Trophoblast cell (in vitro differentiated cells and primary cell): ENCODE data around the gene EVI2B.

Experiments
- DNase-seq, 2 donors: peaks; one replicate each; pipeline ENCODE4 v3.0.0-alpha.2; 2016
- H2AFZ ChIP-seq: 2 replicates; pipeline ENCODE4 v1.6.1; 2013; ENCODE audit warnings: low read length, moderate library complexity, mild to moderate bottlenecking; ENCODE audit not compliant: insufficient read depth, poor library complexity
- H2AK5ac ChIP-seq: 2 replicates; pipeline ENCODE4 v1.6.1; 2013; ENCODE audit warnings: mild to moderate bottlenecking, low read length
- H2BK120ac ChIP-seq: 2 replicates; pipeline ENCODE4 v1.6.1; 2013; ENCODE audit warnings: low read length, mild to moderate bottlenecking, moderate library complexity; ENCODE audit not compliant: insufficient read depth, poor library complexity
- H2BK12ac ChIP-seq: 2 replicates; pipeline ENCODE4 v1.6.1; 2013; ENCODE audit warnings: mild to moderate bottlenecking, low read length, moderate library complexity
- H2BK5ac ChIP-seq: 2 replicates; pipeline ENCODE4 v1.6.1; 2013; ENCODE audit warnings: low read length, low read depth, moderate library complexity, mild to moderate bottlenecking; ENCODE audit not compliant: poor library complexity
- H3K14ac ChIP-seq: 2 replicates; pipeline ENCODE4 v1.6.1; 2013; ENCODE audit warnings: mild to moderate bottlenecking, low read length
- H3K18ac ChIP-seq: 2 replicates; pipeline ENCODE4 v1.6.1; 2013; ENCODE audit warnings: mild to moderate bottlenecking, low read length
- H3K23ac ChIP-seq: 2 replicates; pipeline ENCODE4 v1.6.1; 2013; ENCODE audit warnings: low read length
- H3K27ac ChIP-seq: 2 replicates; pipeline ENCODE4 v1.5.1; 2013; ENCODE audit warnings: low read depth, mild to moderate bottlenecking, inconsistent platforms, low read length, moderate library complexity
- H3K27me3 ChIP-seq: 2 replicates; pipeline ENCODE4 v1.6.1; 2013; ENCODE audit warnings: inconsistent platforms, mild to moderate bottlenecking, low read length, moderate library complexity; ENCODE audit not compliant: insufficient read depth
- H3K36me3 ChIP-seq, 2 experiments: 1 replicate in 1 of 2; 2 replicates in 1 of 2; pipeline ENCODE4 v1.6.1; 2013; ENCODE audit warnings: low read length in 2 of 2, mild to moderate bottlenecking in 2 of 2, moderate library complexity in 1 of 2; ENCODE audit not compliant: insufficient read depth in 2 of 2, control insufficient read depth in 1 of 2
- H3K4ac ChIP-seq: 2 replicates; pipeline ENCODE4 v1.6.1; 2013; ENCODE audit warnings: low read depth, mild to moderate bottlenecking, low read length, moderate library complexity
- H3K4me1 ChIP-seq, 2 experiments: 1 replicate in 1 of 2; 2 replicates in 1 of 2; pipeline ENCODE4 v1.6.1; 2013; ENCODE audit warnings: low read length in 2 of 2, mild to moderate bottlenecking in 2 of 2, moderate library complexity in 1 of 2; ENCODE audit not compliant: insufficient read depth in 2 of 2, control insufficient read depth in 1 of 2
- H3K4me2 ChIP-seq: 2 replicates; pipeline ENCODE4 v1.6.1; 2013; ENCODE audit warnings: inconsistent platforms, mild to moderate bottlenecking, low read length, moderate library complexity
- H3K4me3 ChIP-seq: 2 replicates; pipeline ENCODE4 v1.5.1; 2013; ENCODE audit warnings: mild to moderate bottlenecking, low read depth, low read length, inconsistent platforms
- H3K79me1 ChIP-seq: one replicate; pipeline ENCODE4 v1.6.1; 2013; ENCODE audit warnings: low read length
- H3K79me2 ChIP-seq: 2 replicates; pipeline ENCODE4 v1.6.1; 2013; ENCODE audit warnings: low read length, mild to moderate bottlenecking; ENCODE audit not compliant: control insufficient read depth, insufficient read depth, poor library complexity
- H3K9ac ChIP-seq: 2 replicates; pipeline ENCODE4 v1.6.1; 2013; ENCODE audit warnings: mild to moderate bottlenecking, low read length
- H3K9me3 ChIP-seq: 2 replicates; pipeline ENCODE4 v1.6.1; 2013; ENCODE audit warnings: low read depth, mild to moderate bottlenecking, control low read depth, inconsistent platforms, low read length; ENCODE audit not compliant: insufficient read depth
- H4K12ac ChIP-seq: 2 replicates; pipeline ENCODE4 v1.6.1; 2013; ENCODE audit warnings: low read depth, mild to moderate bottlenecking, low read length, moderate library complexity
- H4K8ac ChIP-seq: 2 replicates; pipeline ENCODE4 v1.6.1; 2013; ENCODE audit warnings: low read depth, mild to moderate bottlenecking, low read length, moderate library complexity
- H4K91ac ChIP-seq: one replicate; pipeline ENCODE4 v1.6.1; 2013; ENCODE audit warnings: low read depth, mild to moderate bottlenecking, low read length, moderate library complexity
- WGBS: extraction: QIAGEN DNeasy Blood & Tissue Kit; methylation state at CpG from one replicate; pipeline ENCODE4 v1.1.7; 2013; ENCODE audit warnings: missing lambda C conversion rate; ENCODE audit not compliant: insufficient read length, insufficient coverage; ENCODE audit errors: extremely low coverage; 5-methylcytosine and 5-hydroxymethylcytosine counted together

EVI2B gene

DNA sequence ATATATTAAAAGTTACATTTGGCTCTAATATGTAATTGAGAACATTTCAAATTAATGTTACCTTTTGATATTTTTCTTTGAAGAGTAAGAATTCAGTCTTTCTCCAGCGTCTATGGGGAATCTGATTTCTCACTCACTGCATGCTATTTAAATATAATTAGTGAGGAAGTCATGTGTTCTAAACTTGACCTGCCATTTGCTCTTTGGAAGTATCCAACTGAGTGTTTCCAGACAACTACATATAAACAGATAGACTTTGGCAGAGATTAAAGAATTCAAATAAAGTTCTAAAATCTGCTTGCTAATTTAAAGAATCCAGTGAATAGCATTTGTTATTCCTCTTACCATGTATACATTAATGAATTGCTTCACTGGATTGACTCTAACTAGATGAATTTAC, 40.3 kb downstream of the EVI2B start:
- Histone ChIP-seq H2BK5ac (no peak overlapping the region), H3K9ac (no peak overlapping the region), H4K8ac (no peak overlapping the region), H3K27ac (no peak overlapping the region), H2BK12ac (no peak overlapping the region), H3K14ac (no peak overlapping the region), H3K4me1 (peaks cover 0 to 9% of the 10 kb centered on the region in 2 experiments), H2BK120ac (no peak overlapping the region), H3K79me1 (no peaks in the 10 kb centered on the region), H3K18ac (no peak overlapping the region), H3K4me2 (no peak overlapping the region), H3K79me2 (no peaks in the 10 kb centered on the region), H3K4ac (no peak overlapping the region), H3K27me3 (no peaks in the 10 kb centered on the region), H3K4me3 (no peak overlapping the region), H4K91ac (no peak overlapping the region), H4K12ac (no peak overlapping the region), H3K36me3 (peaks cover 4 to 10% of the 10 kb centered on the region in 2 experiments), H3K9me3 (no peaks in the 10 kb centered on the region), H2AK5ac (no peak overlapping the region), H2AFZ (no peak overlapping the region), H3K23ac (no peak overlapping the region)
- no peak for DNase-seq
- WGBS: no CpG with 5 or more reads among the region's 1 CpG

DNA sequence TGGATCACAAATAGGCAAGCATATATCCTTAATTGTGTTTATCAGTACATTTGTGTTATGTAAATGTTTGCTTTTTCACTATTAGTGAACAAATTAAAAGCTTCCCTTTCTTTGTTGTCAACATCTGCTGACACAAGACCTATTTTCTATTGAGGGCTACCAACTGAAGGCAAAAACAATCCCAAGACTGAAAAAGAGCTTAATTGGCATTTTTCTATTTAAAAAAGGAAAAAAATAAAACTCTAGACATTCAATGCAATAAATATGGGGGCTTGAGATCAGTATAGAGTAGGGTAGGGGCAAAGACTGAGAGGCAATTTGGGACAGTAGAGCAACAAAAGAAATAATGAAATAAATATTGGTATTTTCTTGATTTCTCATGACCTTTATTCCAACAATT, 41.1 kb downstream of the EVI2B start:
- no peak for DNase-seq
- H2AFZ ChIP-seq: no peak overlapping the region
- peaks cover 4 to 9% of the 10 kb centered on the region in 2 experiments for H3K36me3 ChIP-seq
- H4K8ac ChIP-seq: no peak overlapping the region
- no peak overlapping the region for H3K4ac ChIP-seq
- H3K23ac ChIP-seq: no peak overlapping the region
- H2BK120ac ChIP-seq: no peak overlapping the region
- no peak overlapping the region for H2BK12ac ChIP-seq
- no peaks in the 10 kb centered on the region for H3K9me3 ChIP-seq
- no peak overlapping the region for H3K14ac ChIP-seq
- H3K4me3 ChIP-seq: no peak overlapping the region
- peaks cover 0 to 12% of the 10 kb centered on the region in 2 experiments for H3K4me1 ChIP-seq
- no peaks in the 10 kb centered on the region for H3K27me3 ChIP-seq
- H4K12ac ChIP-seq: no peak overlapping the region
- H3K79me2 ChIP-seq: no peaks in the 10 kb centered on the region
- H3K18ac ChIP-seq: no peak overlapping the region
- no peak overlapping the region for H3K4me2 ChIP-seq
- H2BK5ac ChIP-seq: no peak overlapping the region
- no peaks in the 10 kb centered on the region for H3K79me1 ChIP-seq
- no peak overlapping the region for H2AK5ac ChIP-seq
- H3K27ac ChIP-seq: no peak overlapping the region
- no peak overlapping the region for H4K91ac ChIP-seq
- H3K9ac ChIP-seq: no peak overlapping the region

DNA sequence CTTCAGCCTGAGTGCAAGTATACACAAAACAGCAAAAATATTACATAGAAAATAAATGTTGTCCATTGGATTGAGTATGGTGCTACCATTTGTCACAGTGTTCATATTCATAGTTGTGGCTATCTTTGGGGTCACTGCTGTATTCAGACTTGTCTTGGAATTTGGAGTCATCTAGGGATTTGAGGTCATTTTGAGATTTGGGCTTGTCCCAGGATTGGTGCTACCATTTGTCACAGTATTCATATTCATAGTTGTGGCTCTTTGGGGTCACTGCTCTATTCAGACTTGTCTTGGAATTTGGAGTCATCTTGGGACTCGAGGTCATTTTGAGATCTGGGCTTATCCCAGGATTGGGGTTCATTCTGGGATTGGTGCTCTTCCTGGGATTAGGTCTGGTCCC, 41.6 kb downstream of the EVI2B start:
- Histone ChIP-seq H3K4me2 (no peak overlapping the region), H3K4me3 (no peak overlapping the region), H2BK5ac (no peak overlapping the region), H3K18ac (no peak overlapping the region), H4K12ac (no peak overlapping the region), H3K4me1 (peaks cover 0 to 12% of the 10 kb centered on the region in 2 experiments), H3K9ac (no peak overlapping the region), H3K79me2 (no peaks in the 10 kb centered on the region), H3K4ac (no peak overlapping the region), H3K36me3 (peaks cover 4% of the 10 kb centered on the region in 2 experiments), H3K9me3 (no peaks in the 10 kb centered on the region), H2BK12ac (no peak overlapping the region), H4K91ac (no peak overlapping the region), H4K8ac (no peak overlapping the region), H3K79me1 (no peaks in the 10 kb centered on the region), H3K14ac (no peak overlapping the region), H2BK120ac (no peak overlapping the region), H2AK5ac (no peak overlapping the region), H3K23ac (no peak overlapping the region), H3K27me3 (no peaks in the 10 kb centered on the region), H3K27ac (no peak overlapping the region), H2AFZ (no peak overlapping the region)
- DNase-seq: no peak
- no CpG with 5 or more reads among the region's 1 CpG for WGBS

DNA sequence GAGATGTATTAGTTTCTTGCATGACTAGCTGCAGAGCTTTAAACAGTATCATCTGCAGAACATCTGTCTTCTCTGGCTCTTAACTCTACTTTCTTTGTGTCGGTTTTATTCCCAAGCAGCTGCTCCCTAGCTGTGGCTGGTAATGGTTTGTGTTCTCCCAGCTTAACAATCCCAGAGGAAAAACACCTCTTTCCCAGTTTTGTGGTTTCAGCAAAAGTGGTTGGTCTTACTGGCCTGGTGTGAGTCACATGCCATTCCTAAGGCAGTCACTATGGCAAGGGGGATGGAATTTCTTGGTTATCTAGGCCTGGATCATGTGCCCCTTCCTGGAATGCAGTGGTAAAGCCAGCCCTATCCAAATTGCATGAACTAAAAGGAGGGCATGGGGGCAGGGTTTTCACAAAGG, 44.3 kb downstream of the EVI2B start:
- Histone ChIP-seq H3K14ac (no peak overlapping the region), H2BK12ac (no peak overlapping the region), H3K27ac (peak overlapping the region; percentile 69), H3K4me2 (peak overlapping the region; percentile 35), H2BK5ac (no peak overlapping the region), H3K4ac (no peak overlapping the region), H3K9me3 (no peaks in the 10 kb centered on the region), H3K4me1 (peaks cover 0 to 12% of the 10 kb centered on the region in 2 experiments), H3K18ac (no peak overlapping the region), H4K8ac (no peak overlapping the region), H3K79me1 (no peaks in the 10 kb centered on the region), H3K79me2 (no peaks in the 10 kb centered on the region), H4K91ac (no peak overlapping the region), H2BK120ac (no peak overlapping the region), H3K9ac (no peak overlapping the region), H3K23ac (no peak overlapping the region), H3K27me3 (no peaks in the 10 kb centered on the region), H2AK5ac (no peak overlapping the region), H4K12ac (no peak overlapping the region), H3K4me3 (no peak overlapping the region), H3K36me3 (peaks cover 1 to 4% of the 10 kb centered on the region in 2 experiments), H2AFZ (no peak overlapping the region)
- DNase-seq: peak; percentile 39 to 50
- no CpG with 5 or more reads among the region's 1 CpG for WGBS
